Measurements from ENCODE around the gene EZR.

Gene EZR

GRCh38 chr6:158817728-158818580 lies 1.2 kb downstream of the EZR start:
- peak; percentile 24 for DNase-seq

DNA sequence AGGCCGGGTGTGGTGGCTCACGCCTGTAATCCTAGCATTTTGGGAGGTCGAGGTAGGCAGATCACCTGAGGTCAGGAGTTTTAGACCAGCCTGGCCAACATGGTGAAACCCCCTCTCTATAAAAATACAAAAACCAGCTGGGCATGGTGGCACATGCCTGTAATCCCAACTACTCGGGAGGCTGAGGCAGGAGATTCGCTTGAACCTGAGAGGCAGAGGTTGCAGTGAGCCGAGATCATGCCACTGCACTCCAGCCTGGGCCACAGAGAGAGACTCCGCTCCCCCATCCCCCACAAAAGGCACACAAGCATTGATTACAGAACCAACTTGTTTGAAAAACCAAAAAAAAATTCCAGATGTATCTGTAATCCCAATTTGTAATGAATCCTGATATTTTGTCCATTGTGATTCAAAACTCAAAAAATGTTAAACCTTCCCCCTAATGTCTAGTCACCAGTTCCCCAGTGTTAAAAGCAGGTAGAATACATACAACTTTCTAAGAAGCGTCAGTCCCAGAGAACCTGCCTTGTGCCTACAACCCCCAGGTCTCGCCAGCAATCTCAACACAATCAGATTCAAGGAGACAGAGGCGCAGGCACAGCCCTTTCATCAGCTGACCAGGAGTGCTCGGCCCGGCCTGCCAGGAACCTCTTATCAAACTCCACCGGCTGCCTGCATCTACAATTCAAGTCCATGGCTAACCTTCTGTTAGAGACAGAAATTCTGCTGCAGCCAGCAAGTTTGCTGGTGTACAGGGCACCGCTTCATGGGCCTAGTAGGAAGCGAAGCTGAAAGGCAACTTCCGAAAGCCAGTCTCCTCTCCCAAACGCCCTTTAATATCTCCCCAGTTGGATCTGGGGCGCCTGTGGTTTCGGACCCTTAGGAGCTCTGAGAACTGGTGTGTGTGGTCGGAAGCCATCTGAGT lies 2.1 kb downstream of the EZR start:
- DNase-seq, result no peak

- no peak for DNase-seq
Measured at GRCh38 chr6:158816329-158816728, 2.8 kb downstream of the EZR start.

- no peak for DNase-seq
Measured at GRCh38 chr6:158815907-158816306, 3.3 kb downstream of the EZR start.

DNA sequence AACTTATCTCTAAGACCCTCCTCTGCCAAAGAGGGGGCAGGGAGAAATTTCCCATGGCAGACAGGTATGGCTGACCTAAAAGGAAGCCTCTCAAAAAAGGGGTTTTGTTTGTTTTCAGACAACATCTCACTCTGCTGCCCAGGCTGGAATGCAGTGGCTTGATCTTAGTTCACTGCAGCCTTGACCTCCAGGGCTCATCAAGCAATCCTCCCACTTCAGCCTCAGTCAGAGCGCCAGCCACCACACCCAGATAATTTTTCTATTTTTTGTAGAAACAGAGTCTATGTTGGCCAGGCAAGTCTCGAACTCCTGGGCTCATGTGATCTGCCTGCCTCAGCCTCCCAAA lies 3.8 kb downstream of the EZR start:
- no peak for DNase-seq

- no peak for DNase-seq
Measured at GRCh38 chr6:158813032-158813431, 6.1 kb downstream of the EZR start.

DNA sequence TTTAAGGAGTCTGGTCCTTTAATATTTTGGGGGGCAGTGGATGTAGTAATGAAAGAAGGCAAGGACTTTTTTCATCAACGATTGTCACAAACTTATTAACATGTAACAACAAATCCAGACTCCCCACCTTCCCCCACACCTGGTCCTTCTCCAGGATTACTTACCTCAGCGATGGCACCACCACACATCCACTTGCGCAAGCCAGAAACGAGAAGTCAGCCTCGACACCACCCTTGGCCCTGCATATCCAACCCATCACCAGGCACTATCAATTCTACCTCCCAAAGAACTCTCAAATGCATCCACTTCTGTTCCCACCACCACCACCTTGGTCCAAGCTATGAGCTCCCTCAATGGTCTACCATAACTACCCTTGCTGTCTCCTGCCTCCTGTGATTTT lies 6.6 kb downstream of the EZR start:
- DNase-seq, result no peak

- no peak for DNase-seq
Measured at GRCh38 chr6:158810155-158811095, 8.7 kb downstream of the EZR start.

DNA sequence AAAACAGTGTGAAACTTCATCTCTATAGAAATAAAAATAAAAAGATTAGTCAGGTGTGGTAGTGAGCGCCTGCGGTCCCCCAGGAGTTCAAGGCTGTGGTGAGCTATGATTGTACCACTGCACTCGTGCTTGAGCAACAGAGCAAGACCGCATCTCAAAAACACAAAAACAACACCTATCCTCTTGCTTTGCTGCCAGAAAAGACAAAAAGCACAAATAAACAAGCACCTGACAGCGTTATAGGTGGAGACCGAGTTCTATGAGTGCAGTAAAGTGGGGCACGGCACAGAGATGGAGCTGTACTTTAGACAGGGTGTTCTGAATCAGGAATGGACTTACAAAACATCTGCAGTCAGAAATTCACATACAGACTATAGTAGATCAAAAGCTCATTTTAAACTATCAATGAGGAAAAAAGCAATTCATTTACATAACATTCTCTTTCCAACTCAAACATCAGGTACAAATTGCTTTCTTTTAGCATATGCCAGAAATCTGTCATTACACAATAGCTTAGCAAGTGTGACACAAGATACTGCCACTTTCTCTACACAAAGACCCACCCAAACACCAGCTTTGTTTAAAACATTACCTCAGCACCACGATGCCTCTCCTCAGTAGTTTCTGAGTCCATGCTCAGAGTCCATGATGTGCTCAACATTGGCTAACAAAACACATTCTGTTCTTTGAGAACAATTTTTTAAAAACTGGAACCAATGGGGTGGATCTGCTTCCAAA lies 10.1 kb downstream of the EZR start:
- no peak for DNase-seq

DNA sequence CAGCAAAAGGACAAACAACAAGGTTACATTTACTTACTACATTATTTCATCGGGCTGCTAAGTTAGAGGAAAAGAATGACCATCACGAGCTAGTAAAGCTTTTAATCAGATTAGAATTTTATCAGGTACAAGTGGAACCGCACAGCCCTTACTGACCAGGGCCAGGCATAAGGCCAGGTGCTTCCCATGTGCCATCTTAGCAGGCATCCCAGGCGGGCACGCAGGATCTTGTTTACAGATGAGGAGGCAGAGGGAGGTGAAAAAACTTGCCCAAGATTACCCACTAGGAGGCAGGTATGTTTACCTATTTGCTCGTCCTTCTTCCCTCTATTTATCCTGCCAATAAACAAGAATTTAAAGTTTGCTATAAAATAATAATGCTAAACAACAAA lies 10.7 kb downstream of the EZR start:
- DNase-seq, result no peak

- no peak for DNase-seq
Measured at GRCh38 chr6:158807515-158808441, 11.4 kb downstream of the EZR start.

DNA sequence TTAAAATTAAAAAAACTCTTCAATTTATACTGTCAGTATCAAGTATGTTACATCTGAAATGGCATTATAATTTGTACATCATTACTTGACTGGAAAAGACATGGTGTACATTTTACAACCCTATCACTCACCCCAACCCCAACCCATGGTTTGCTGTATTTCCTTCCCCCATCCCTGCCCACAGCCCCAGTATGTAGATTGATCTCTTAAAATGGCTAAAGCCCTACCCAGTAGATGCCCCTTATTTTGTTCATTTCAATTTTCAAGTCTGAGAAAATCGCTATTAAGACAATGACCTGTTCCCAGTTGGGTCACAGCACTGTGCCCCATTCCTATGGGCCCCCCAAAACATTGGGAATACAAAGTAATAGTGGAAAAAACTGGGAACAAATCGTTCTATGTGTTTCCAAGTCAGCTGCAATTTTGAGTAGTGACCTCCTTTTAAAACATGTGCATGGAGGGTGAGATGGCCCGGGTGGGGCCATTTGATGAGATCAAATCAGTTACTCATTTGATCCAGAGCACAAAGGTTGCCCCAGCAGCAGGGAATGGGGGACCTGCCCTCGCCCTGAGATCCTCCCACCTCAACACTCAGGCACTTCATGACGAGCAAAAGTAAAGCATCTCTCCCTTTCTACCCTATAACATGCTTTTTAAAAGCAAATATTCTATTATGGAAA lies 13.3 kb downstream of the EZR start:
- no peak for DNase-seq

DNA sequence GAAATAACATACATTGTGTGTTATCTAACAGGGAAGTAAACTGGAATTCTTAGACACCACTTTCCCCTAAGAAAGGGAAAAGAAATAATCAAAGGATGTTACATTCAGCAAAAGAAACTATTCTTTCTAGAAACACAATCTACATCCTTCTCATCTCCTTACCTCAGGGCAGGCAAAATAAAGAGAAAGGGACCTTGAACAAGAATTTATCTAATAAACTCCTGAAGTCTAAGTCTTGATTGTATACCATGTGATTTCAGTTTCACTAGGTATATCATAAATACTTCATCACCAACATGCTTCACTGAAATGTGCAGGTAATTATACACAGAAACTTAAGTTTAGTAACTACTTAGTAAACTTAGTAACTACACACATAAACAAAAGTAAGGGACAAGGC lies 15.0 kb downstream of the EZR start:
- no peak for DNase-seq

GRCh38 chr6:158803733-158804143 lies 15.4 kb downstream of the EZR start:
- DNase-seq, result no peak

GRCh38 chr6:158801655-158802294 lies 17.4 kb downstream of the EZR start:
- DNase-seq, result no peak

GRCh38 chr6:158799051-158799792 lies 19.9 kb downstream of the EZR start:
- DNase-seq, result no peak

DNA sequence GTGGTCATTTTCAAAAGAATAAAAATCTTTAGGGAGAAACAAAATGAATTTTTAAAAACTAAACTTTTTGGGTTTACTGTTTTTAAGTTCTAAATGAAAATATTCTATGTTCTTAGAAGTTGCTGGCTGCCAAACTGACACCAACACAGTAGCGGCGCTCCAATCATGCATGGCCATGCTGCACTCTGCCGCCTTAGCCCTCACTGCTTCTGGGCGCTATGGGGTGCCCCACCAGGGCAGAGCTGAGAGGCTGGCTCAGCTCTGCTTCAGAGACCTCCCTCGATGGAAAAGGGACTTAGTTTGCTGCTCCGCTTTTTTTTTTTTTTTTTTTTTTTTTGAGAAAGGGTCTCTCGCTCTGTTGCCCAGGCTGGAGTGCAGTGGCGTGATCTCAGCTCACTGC lies 20.9 kb downstream of the EZR start:
- DNase-seq, result no peak

DNA sequence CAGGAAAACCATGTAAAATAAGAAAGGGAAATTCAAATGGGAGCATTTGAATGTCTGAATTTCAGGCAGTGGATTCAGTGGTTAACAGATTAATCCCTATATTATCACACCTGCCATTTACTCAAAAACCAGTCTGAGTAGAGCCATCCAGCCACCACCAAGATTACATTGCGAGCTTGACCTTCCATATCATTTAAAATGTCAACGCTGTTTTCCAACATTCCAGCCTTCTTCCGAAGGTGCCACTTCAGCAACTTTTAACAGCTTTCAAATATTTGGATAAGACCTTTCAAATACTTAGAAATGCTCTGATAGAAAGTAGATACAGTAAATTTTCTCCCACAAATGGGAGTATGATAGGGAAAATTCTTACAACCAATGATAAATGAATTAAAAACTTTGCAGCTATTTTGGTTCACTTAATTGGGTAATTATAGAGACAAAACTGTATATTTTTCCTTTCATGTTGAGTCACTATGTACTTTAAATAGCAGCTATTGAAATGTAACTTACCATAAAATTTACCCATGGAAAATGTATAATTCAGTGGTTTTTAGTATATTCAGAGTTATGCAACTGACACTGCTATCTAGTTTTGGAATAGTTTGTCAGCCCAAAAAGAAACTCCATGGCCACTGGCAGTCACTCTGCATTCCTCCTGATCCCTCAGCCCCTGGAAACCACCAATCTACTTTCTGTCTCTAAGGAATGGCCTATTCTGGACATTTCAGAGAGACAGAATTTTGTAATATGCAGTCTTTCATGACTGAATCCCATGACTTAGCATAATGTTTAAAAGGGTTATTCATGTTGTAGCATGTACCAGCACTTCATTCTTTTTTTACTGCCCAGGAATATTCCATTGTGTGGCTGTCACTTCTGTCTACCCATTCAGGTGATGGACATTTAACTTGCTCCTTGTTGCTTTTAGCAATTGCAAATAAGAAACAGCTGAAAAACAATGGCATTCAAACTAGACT lies 21.5 kb downstream of the EZR start:
- no peak for DNase-seq
